ENCODE measurements around the gene KCND3.

KCND3 gene

GRCh38 chr1:111737216-111738132 lies 252.0 kb downstream of the KCND3 start:
- no peak for DNase-seq

- DNase-seq, result peak in 1 of 2 experiments; percentile 3
Measured at GRCh38 chr1:111736548-111737215, 252.8 kb downstream of the KCND3 start.

GRCh38 chr1:111735858-111736544 lies 253.5 kb downstream of the KCND3 start:
- DNase-seq, result peak; percentile 33 to 44

- no peak for DNase-seq
Measured at GRCh38 chr1:111735321-111735720, 254.1 kb downstream of the KCND3 start.

- DNase-seq, result no peak
Measured at GRCh38 chr1:111734856-111735255, 254.6 kb downstream of the KCND3 start.

GRCh38 chr1:111734426-111734825 lies 255.0 kb downstream of the KCND3 start:
- DNase-seq, result no peak

- DNase-seq, result no peak
Measured at GRCh38 chr1:111733992-111734341, 255.5 kb downstream of the KCND3 start.

GRCh38 chr1:111733183-111733991 lies 256.1 kb downstream of the KCND3 start:
- DNase-seq, result no peak

GRCh38 chr1:111732718-111733117 lies 256.8 kb downstream of the KCND3 start:
- no peak for DNase-seq

- DNase-seq, result no peak
Measured at GRCh38 chr1:111731956-111732355, 257.5 kb downstream of the KCND3 start.

GRCh38 chr1:111730706-111731105 lies 258.8 kb downstream of the KCND3 start:
- no peak for DNase-seq

- no peak for DNase-seq
Measured at GRCh38 chr1:111729946-111730681, 259.4 kb downstream of the KCND3 start.

GRCh38 chr1:111729271-111729921 lies 260.1 kb downstream of the KCND3 start:
- DNase-seq, result no peak

- DNase-seq, result no peak
Measured at GRCh38 chr1:111727056-111727455, 262.4 kb downstream of the KCND3 start.

- DNase-seq, result no peak
Measured at GRCh38 chr1:111725192-111725591, 264.3 kb downstream of the KCND3 start.

GRCh38 chr1:111723871-111724270 lies 265.6 kb downstream of the KCND3 start:
- no peak for DNase-seq

- no peak for DNase-seq
Measured at GRCh38 chr1:111723091-111723806, 266.2 kb downstream of the KCND3 start.

GRCh38 chr1:111720977-111721786 lies 268.3 kb downstream of the KCND3 start:
- DNase-seq, result no peak
